Adipocyte (in vitro differentiated cells): Measurements from ENCODE around the gene NPTXR.

Source experiments
- DNase-seq: peaks from one replicate; pipeline ENCODE4 v3.0.0-alpha.2; 2015; ENCODE audit warnings: low read depth
- H3K27me3 ChIP-seq: replicated peaks from 2 replicates; pipeline ENCODE4 v1.7.0; 2013; ENCODE audit warnings: mild to moderate bottlenecking, low read length, moderate library complexity; ENCODE audit not compliant: control insufficient read depth, insufficient read depth
- H3K36me3 ChIP-seq: 2 replicates; pipeline ENCODE4 v1.7.0; 2013; ENCODE audit warnings: low read length, mild to moderate bottlenecking, moderate library complexity; ENCODE audit not compliant: control insufficient read depth, insufficient read depth, severe bottlenecking
- H3K4me1 ChIP-seq: 2 replicates; pipeline ENCODE4 v1.7.0; 2013; ENCODE audit warnings: mild to moderate bottlenecking, low read length, moderate library complexity; ENCODE audit not compliant: control insufficient read depth, insufficient read depth
- H3K4me3 ChIP-seq: 2 replicates; pipeline ENCODE4 v1.7.0; 2013; ENCODE audit warnings: mild to moderate bottlenecking, low read length, moderate library complexity
- H3K9ac ChIP-seq: 2 replicates; pipeline ENCODE4 v1.7.0; 2013; ENCODE audit warnings: mild to moderate bottlenecking, low read length, moderate library complexity
- H3K9me3 ChIP-seq: 2 replicates; pipeline ENCODE4 v1.7.0; 2013; ENCODE audit warnings: mild to moderate bottlenecking, low read length, moderate library complexity; ENCODE audit not compliant: control insufficient read depth

The NPTXR gene

GRCh38 chr22:38849811-38850210 is 6.0 kb upstream of the NPTXR start:
- H3K4me3 ChIP-seq = no peak overlapping the region
- no peaks in the 10 kb centered on the region for H3K27me3 ChIP-seq
- H3K9me3 ChIP-seq = no peaks in the 10 kb centered on the region
- H3K4me1 ChIP-seq = peaks cover 11% of the 10 kb centered on the region
- no peak for DNase-seq
- no peak overlapping the region for H3K9ac ChIP-seq
- no peaks in the 10 kb centered on the region for H3K36me3 ChIP-seq

- Histone ChIP-seq H3K4me3 (no peak overlapping the region), H3K9ac (no peak overlapping the region), H3K4me1 (peaks cover 9% of the 10 kb centered on the region), H3K36me3 (no peaks in the 10 kb centered on the region), H3K27me3 (no peaks in the 10 kb centered on the region), H3K9me3 (no peaks in the 10 kb centered on the region)
- peak; percentile 42 for DNase-seq
These were observed 2.6 kb upstream of the NPTXR start for GRCh38 chr22:38846412-38846811.

DNA sequence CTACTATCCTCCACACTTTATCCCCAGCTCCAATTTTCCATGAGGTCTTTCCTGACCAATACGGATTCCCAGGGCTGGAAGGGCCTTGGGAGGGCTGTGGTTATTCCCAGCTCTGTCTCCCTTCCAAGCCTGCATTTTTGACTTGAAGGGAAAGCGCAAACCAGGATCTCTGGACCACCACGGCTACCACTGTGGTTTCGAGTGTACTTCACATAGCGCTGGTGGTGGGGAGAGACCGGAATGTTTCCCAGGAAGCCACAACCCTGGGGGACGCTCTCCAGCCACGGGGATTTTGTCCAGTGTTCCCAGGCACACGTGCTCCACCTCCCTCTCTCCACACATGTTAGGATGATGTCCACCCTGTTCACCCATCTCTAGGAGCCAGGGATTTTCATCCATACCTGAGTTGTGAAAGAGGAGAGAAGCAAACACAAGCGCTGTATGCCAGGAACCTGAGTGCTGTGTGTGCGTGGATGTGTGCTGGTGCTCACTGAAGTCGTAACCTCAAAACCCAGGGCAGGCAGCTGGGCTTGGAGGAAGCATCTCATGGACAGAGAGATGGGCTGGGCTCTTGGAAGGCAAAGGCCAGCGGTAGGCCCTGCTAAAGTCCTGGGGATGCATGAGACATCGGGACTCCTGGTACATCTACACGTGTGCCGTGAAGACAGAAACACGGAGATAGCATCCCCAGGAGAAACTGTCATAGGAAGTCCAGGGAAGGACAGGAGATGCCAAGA is 1.3 kb upstream of the NPTXR start:
- peaks cover 6% of the 10 kb centered on the region for H3K4me1 ChIP-seq
- no peak overlapping the region for H3K4me3 ChIP-seq
- no peaks in the 10 kb centered on the region for H3K36me3 ChIP-seq
- no peak overlapping the region for H3K9ac ChIP-seq
- H3K9me3 ChIP-seq = no peaks in the 10 kb centered on the region
- DNase-seq = no peak
- H3K27me3 ChIP-seq = no peaks in the 10 kb centered on the region

- Histone ChIP-seq H3K9me3 (no peaks in the 10 kb centered on the region), H3K4me3 (peak overlapping the region; percentile 55), H3K27me3 (no peaks in the 10 kb centered on the region), H3K9ac (no peak overlapping the region), H3K4me1 (peaks cover 9% of the 10 kb centered on the region), H3K36me3 (no peaks in the 10 kb centered on the region)
- DNase-seq = no peak
These were observed 631 bp upstream of the NPTXR start for GRCh38 chr22:38844315-38845003.

GRCh38 chr22:38843201-38843656 is 599 bp downstream of the NPTXR start:
- no peaks in the 10 kb centered on the region for H3K9me3 ChIP-seq
- DNase-seq = peak; percentile 87
- H3K4me1 ChIP-seq = peaks cover 14% of the 10 kb centered on the region
- H3K27me3 ChIP-seq = no peaks in the 10 kb centered on the region
- peak overlapping the region; percentile 81 for H3K4me3 ChIP-seq
- H3K36me3 ChIP-seq = no peaks in the 10 kb centered on the region
- peak overlapping the region; percentile 81 for H3K9ac ChIP-seq

DNA sequence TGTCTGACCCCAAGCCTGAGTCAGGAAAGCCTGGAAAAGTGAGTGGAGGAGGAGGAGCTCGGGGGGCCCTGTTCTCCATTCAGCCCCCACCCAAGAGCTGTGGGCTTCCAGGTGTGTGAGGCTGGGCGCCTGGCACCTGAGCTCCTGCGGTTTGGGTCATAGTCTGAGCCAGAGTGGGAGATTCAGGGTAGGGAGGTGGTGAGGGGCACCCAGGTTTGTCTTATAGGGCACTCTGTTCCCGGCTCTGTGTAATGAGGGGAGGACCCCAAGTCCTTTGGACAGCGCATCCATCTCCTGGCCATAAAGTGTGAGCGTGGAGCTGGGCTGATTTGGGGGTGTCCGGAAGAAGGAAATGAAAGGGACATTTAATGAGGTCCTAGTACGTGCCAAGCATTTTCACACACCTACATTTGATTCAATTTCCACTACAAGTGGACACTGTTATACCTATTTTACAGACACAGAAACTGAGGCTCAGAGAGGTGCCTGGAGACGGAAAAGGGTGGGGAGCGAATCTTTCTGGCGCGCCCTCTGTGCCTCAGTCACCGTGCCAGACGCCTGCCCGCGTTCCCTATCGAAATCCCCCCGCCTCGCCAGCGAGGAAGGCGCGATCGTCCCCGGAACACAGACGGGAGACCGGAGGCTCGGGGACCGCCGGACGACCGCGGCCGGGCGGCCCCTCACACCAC is 1.2 kb downstream of the NPTXR start:
- peak overlapping the region; percentile 81 for H3K4me3 ChIP-seq
- no peaks in the 10 kb centered on the region for H3K27me3 ChIP-seq
- no peaks in the 10 kb centered on the region for H3K9me3 ChIP-seq
- H3K36me3 ChIP-seq = no peaks in the 10 kb centered on the region
- H3K9ac ChIP-seq = peak overlapping the region; percentile 81
- no peak for DNase-seq
- H3K4me1 ChIP-seq = peaks cover 14% of the 10 kb centered on the region

DNA sequence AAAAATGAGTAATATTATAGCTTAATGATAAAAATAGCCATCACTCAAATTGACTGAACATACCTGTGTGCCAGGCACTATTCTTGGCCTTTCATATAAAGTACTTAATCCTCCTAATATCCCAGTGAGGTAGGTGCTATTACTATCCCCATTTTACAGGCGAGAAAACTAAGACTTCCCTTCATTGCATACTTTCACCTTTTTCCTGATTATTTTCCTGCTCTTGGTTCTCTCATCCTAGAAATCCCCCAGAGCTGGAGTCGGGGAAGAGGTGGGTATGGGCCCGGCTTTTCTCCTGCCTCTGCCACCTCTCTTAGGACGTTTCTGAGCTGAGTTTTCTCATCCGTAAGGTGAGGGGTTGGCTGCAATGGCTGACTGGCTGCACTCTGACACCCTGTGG is 2.2 kb downstream of the NPTXR start:
- DNase-seq = no peak
- Histone ChIP-seq H3K4me3 (no peak overlapping the region), H3K9me3 (no peaks in the 10 kb centered on the region), H3K4me1 (peaks cover 14% of the 10 kb centered on the region), H3K36me3 (no peaks in the 10 kb centered on the region), H3K27me3 (no peaks in the 10 kb centered on the region), H3K9ac (no peak overlapping the region)

DNA sequence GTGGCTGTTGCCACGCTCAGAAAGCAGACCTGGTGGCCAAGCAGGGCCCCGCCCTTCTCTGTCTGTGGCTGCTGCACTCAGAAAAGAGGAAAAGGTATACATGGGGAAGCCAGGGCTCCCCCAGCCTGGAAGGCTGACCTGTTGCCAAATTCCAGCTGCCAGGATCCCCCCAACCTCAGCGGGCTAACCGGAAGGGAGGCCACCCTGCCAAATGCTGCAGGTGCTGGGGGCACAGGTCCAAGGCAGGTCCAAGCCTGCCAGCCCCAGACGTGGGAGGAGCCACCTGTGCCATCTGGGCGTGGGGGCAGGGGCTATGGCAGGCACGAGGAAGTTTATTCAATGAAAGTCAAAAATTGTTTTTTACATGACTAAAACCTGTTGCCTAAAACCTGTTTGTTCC is 2.6 kb downstream of the NPTXR start:
- Histone ChIP-seq H3K27me3 (no peaks in the 10 kb centered on the region), H3K4me3 (no peak overlapping the region)

GRCh38 chr22:38840129-38840528 is 3.7 kb downstream of the NPTXR start:
- no peak for DNase-seq
- Histone ChIP-seq H3K27me3 (no peaks in the 10 kb centered on the region), H3K9ac (no peak overlapping the region), H3K9me3 (no peaks in the 10 kb centered on the region), H3K4me3 (no peak overlapping the region), H3K36me3 (no peaks in the 10 kb centered on the region), H3K4me1 (peaks cover 14% of the 10 kb centered on the region)

More for the DNA sequence above, 2.6 kb downstream of the NPTXR start:
- H3K9me3 ChIP-seq = no peaks in the 10 kb centered on the region
- no peak for DNase-seq
- no peaks in the 10 kb centered on the region for H3K36me3 ChIP-seq
- H3K9ac ChIP-seq = no peak overlapping the region
- H3K4me1 ChIP-seq = peaks cover 14% of the 10 kb centered on the region

DNA sequence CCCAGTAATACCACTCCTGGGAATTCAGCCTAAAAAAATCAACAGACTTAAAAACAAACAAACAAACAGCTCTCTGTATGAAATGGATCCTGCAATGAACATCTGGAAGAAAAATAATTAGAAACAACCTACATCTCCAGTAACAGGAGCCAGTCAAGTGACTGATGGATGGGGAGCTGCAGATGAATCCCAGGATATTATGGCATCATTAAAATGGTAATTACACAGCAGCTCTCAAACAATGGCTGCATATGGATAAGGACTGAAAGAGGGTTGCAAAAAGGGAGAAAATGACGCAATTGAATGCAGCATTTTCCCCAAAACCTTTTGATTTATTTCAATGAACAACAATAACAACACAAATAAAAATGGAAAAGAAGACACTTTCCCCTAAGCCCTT is 4.1 kb downstream of the NPTXR start:
- no peaks in the 10 kb centered on the region for H3K27me3 ChIP-seq
- H3K4me1 ChIP-seq = peaks cover 14% of the 10 kb centered on the region
- no peaks in the 10 kb centered on the region for H3K9me3 ChIP-seq
- no peak overlapping the region for H3K4me3 ChIP-seq
- DNase-seq = peak; percentile 20
- no peak overlapping the region for H3K9ac ChIP-seq
- H3K36me3 ChIP-seq = no peaks in the 10 kb centered on the region

GRCh38 chr22:38837414-38837928 is 6.4 kb downstream of the NPTXR start:
- Histone ChIP-seq H3K4me3 (no peak overlapping the region), H3K9me3 (no peaks in the 10 kb centered on the region), H3K4me1 (peaks cover 12% of the 10 kb centered on the region), H3K27me3 (no peaks in the 10 kb centered on the region), H3K9ac (no peak overlapping the region), H3K36me3 (no peaks in the 10 kb centered on the region)
- no peak for DNase-seq
